Renal cortex interstitium (tissue), 11 donors: Measurements from ENCODE around the gene PIGM. TPM values are rescaled to one million over a fixed set of nuclear protein-coding genes. Genes with fewer than 3 reads are reported as not detected.

Experiments
- DNase-seq, 11 donors: peaks; one replicate each; pipeline ENCODE4 v3.0.0-alpha.2; 2013; ENCODE audit warnings: low read depth in 9 of 11, low spot score in 4 of 11; ENCODE audit errors: extremely low read depth in 1 of 11
- polyA plus RNA-seq, 3 donors: library from polyadenylated mRNA; unstranded; fragments of 120-200 nt; gene quantifications; one replicate each; pipeline ENCODE4 v1.2.1, GENCODE V29; 2013; ENCODE audit not compliant: insufficient read length in 3 of 3

Gene PIGM
- polyA plus RNA-seq, 3 donors, result 11.7 to 13.0 (median 12.4) TPM

- DNase-seq, result no peak
Observed at GRCh38 chr1:160004425-160004824, 27.4 kb downstream of the PIGM start.

DNA sequence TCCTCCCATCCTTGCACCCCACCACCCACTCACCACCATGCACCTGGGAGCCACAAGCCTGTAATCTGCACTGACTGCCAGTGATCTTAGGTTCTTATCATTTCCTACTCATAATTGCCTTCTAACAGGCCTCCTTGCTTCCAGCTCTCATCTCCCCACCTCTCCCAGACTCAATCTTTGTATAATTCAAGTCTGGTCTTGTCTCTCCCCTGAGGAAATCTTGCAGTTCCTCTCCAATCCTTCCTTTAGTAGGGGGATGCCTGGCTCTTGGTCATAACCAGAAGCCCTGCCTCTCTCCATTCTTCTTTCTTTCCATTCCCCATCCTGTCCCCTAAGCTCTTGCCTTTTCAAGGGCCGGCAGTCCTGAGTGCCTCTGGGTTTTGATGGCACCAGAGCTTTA, 27.8 kb downstream of the PIGM start:
- DNase-seq, result no peak

GRCh38 chr1:160001440-160001839, 30.4 kb downstream of the PIGM start:
- no peak for DNase-seq

- no peak for DNase-seq
Observed at GRCh38 chr1:159999204-159999603, 32.6 kb downstream of the PIGM start.

GRCh38 chr1:159996653-159997052, 35.1 kb downstream of the PIGM start:
- DNase-seq, result no peak

DNA sequence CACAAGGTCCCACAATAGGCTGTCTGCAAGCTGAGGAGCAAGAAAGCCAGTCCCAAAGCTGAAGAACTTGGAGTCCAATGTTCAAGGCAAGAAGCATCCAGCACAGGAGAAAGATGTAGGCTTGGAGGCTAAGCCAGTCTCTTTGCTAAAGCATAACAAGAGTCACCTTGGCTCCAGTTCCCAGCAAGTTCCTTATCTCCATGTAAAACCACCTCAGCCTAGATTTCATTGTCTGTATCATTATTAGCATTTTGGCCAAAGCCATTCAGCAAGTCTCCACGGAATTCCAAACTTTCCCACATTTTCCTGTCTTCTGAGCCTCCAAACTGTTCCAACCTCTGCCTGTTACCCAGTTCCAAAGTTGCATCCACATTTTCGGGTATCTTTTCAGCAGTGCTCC, 36.9 kb downstream of the PIGM start:
- no peak for DNase-seq

DNA sequence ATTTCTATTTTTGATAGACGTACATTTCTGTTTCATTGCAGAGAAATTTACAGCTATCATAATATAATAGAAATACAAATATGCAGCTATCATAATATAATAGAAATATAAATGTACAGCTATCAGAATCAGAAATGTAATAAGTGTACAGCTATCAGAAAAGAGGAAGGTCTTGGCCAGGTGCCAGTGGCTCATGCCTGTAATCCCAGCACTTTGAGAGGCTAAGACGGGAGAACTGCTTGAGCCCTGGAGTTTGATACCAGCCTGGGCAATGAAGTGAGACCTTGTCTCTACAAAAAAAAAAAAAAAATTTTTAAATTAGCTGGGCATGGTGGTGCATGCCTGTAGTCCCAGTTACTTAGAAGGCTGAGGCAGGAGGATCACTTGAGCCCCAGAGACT, 37.9 kb downstream of the PIGM start:
- no peak for DNase-seq

GRCh38 chr1:159992161-159992560, 39.6 kb downstream of the PIGM start:
- DNase-seq, result no peak

DNA sequence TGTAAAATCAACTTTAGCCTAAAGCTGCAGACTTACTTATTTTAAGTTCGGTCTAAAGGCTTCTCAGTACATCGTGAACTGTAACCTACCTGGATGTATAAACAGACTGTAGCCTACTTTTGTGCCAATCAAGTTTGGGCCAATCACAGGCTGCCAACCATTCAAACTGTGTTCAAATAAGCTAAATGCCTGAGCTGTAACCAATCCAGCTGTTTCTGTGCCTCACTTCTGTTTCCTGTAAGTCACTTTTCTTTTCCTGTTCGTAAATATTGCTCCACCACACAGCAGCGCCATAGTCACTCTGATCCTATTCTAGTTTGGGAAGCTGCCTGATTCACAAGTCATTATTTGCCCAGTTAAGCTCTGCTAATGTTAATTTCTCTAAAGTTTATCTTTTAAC, 40.3 kb downstream of the PIGM start:
- no peak for DNase-seq

DNA sequence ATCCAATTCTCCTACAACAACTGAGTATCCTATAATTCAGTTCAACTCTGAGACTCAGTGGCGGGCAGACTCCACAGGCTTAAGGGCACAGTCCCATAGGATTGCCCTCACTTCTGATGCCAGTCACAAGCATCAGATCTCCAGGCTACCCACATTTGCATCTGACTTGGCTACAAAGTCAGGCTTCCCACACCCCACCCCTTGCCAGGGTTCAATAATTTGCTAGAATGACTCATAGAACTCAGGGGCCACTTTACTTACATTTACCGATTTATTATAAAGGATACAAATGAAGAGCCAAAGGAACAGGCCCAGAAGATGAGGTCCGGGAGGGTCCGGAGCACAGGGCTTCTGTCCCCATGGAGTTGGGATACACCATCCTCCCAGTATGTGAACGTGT, 41.8 kb downstream of the PIGM start:
- DNase-seq, result no peak

- no peak for DNase-seq
Observed at GRCh38 chr1:159989581-159989980, 42.2 kb downstream of the PIGM start.

- no peak for DNase-seq
Observed at GRCh38 chr1:159988006-159988405, 43.8 kb downstream of the PIGM start.

GRCh38 chr1:159987186-159987585, 44.6 kb downstream of the PIGM start:
- DNase-seq, result no peak

GRCh38 chr1:159986531-159986930, 45.3 kb downstream of the PIGM start:
- no peak for DNase-seq

DNA sequence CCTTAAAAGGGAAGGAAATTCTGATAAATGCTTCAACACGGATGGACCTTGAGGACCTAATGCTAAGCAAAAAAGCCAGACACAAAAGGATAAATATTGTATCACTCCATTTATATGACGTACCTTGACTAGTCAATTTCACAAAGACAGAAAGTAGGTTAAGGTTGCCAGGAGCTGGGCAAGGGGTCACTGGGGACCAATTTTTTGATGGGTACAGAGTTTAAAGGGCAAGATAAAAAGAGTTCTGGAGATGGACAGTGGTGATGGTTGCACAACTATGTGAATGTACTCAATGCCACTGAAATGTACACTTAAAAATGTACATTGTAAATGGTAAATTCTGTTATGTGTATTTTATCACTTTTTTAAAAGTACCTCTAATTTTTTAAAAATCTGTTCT, 45.7 kb downstream of the PIGM start:
- DNase-seq, result no peak

DNA sequence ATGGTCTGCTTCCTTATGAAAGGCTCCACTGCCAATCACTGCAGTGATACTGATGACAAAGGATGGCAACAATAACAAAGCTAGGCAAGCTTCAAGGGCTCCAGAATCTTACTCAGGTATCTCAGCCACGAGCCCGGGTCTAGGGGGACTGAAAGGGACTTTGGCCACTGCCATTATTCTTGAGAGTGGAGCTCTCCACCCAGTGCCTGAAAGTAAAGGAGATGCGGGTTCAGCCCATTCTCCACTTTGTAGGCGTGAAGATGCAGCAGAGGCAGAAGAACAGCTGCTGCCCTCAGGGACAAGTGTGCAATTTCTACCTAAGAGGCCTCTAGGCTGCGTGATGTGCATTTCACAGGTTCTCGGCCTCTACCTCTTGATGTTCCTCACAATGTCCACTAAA, 46.3 kb downstream of the PIGM start:
- DNase-seq, result no peak

DNA sequence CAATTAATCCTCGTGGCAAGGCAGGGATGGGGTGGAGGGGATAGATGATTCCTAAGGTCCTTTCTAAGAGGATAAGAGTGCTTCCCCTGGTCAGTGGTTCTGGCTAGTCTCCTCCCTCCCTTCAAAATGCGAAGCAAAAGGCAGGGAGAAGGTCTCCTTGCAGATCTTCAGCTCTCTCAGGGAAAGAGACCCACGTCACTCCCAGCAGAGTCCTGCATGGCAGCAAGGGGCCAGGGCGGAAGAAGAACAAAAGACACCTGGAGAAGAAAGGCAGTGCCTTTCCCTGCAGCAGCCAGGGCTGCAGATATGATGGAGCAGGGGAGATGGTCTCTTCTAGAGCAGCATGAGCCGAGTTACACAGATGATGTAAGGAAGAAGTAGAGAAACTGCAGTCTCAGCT, 48.1 kb downstream of the PIGM start:
- DNase-seq, result no peak

DNA sequence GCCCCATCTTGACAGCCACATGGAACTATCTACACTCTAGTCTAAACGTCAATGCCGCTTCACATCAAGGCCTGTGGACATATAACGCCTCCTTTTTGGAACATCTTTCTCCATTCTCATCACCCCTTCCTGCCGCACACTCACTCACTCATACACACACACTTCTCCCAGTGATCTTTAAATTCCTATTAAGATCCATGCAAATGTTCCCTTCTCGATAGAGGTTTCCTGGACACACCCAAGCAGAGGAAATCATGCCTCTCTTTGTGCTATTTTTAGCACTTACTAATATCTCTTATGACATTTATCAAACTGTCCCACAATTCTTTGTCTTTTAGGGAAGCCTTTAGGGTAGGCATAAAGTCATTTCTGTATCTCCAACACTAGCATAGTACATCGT, 49.5 kb downstream of the PIGM start:
- no peak for DNase-seq

- no peak for DNase-seq
Observed at GRCh38 chr1:159981351-159982055, 50.3 kb downstream of the PIGM start.

- DNase-seq, result no peak
Observed at GRCh38 chr1:159980786-159981185, 51.0 kb downstream of the PIGM start.

DNA sequence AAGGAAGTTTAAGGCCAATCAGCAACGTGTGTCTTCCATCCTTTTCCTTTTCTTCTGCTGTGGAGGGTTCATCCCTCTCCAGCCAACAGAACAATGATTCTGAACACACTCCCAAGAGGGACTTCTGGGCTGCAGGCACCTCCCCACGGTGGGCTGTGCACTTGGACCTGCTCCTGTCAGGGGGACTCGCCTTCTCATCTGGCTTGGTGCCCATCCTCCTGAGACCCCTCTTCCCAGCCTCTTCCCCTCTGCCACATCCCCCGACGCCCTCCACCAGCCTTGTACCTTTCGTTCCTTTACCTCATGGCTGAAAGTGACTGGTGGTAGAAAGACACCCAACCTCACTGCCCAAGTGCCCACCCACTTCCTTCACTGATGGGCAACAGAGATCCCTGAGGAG, 51.7 kb downstream of the PIGM start:
- no peak for DNase-seq

- DNase-seq, result no peak
Observed at GRCh38 chr1:159979257-159979656, 52.5 kb downstream of the PIGM start.
